GM12865 (cell line): ENCODE results near the gene SETX.

Experiments
- DNase-seq: peaks from one replicate; pipeline ENCODE4 v3.0.0; 2010; ENCODE audit warnings: low read depth
- H3K4me3 ChIP-seq: 2 replicates; pipeline ENCODE4 v1.5.1; 2011; ENCODE audit warnings: mild to moderate bottlenecking, low read depth, low read length, control low read depth
- TF ChIP-seq, protein P1 (sequence below): IDR thresholded peaks from 2 replicates; pipeline ENCODE4 v1.5.1; 2011; ENCODE audit warnings: low read length, control low read depth, low read depth, inconsistent platforms; ENCODE audit not compliant: insufficient read depth; ENCODE audit errors: missing control alignments

SETX gene

DNA sequence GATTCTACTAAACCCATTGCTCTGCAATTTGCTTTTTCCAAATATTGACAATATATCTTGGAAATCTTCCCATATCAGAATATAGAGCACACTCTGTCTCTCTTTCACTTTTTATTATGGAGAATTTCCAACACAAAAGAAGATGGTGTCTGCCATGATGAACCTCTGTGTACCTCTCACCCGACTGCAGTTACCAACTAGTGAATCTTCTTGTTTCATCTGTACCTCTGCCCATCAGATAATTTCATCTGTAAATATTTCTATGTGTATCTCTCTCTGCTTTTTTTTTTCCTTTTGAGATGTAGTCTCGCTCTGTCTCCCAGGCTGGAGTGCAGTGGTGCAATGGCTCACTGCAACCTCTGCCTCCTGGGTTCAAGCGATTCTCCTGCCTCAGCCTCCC lies 130.1 kb downstream of the SETX start:
- no peak overlapping the region for H3K4me3 ChIP-seq
- TF ChIP-seq, protein P1, sequence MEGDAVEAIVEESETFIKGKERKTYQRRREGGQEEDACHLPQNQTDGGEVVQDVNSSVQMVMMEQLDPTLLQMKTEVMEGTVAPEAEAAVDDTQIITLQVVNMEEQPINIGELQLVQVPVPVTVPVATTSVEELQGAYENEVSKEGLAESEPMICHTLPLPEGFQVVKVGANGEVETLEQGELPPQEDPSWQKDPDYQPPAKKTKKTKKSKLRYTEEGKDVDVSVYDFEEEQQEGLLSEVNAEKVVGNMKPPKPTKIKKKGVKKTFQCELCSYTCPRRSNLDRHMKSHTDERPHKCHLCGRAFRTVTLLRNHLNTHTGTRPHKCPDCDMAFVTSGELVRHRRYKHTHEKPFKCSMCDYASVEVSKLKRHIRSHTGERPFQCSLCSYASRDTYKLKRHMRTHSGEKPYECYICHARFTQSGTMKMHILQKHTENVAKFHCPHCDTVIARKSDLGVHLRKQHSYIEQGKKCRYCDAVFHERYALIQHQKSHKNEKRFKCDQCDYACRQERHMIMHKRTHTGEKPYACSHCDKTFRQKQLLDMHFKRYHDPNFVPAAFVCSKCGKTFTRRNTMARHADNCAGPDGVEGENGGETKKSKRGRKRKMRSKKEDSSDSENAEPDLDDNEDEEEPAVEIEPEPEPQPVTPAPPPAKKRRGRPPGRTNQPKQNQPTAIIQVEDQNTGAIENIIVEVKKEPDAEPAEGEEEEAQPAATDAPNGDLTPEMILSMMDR: no peak
- DNase-seq: no peak

DNA sequence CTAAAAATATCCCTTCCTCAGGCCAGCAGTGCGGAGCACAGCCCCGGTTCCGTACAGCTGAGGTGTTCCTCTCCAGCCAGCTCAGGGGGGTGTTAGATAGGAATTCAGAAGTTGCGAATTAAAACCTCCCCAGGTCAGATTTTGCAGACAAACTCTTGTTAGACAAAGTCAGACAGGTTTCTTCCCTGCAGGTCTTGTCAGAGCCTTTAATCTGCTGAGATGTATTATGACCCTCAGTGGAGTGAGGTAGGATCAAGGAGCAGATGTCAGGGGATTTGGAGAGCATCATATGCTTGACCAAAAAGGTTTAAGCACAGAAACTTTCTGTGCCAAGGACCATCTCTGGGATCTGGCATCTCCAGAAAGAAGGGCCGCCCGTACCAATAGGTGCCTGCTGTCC lies 132.8 kb downstream of the SETX start:
- H3K4me3 ChIP-seq: no peak overlapping the region
- TF ChIP-seq, protein P1: no peak
- DNase-seq: no peak

- no peak overlapping the region for H3K4me3 ChIP-seq
- no peak for DNase-seq
- TF ChIP-seq, protein P1: no peak
Observed at GRCh38 chr9:132218208-132218607, 136.6 kb downstream of the SETX start.

GRCh38 chr9:132216861-132217619 lies 137.7 kb downstream of the SETX start:
- H3K4me3 ChIP-seq: no peak overlapping the region
- TF ChIP-seq, protein P1: no peak
- no peak for DNase-seq

- no peak overlapping the region for H3K4me3 ChIP-seq
- DNase-seq: no peak
- TF ChIP-seq, protein P1: no peak
Observed at GRCh38 chr9:132214027-132214622, 140.7 kb downstream of the SETX start.

DNA sequence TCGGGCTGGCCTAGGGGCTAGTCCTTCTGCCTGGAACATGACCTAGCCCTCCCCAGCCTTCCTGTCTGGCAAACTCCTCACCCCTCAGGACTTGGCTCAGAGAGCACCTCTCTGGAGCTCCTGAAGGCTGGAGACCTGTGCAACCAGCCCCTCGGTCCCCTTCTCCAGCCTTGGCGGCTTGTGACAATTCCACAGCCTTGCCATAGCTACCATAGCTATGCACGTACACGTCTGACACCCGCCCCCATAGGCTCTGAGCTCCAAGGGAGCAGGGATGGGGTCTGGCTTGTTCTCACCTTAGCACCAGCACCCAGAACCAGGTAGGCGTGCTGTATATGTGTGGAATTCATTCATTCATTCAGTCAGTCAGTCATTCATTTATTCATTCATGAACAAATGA lies 143.2 kb downstream of the SETX start:
- TF ChIP-seq, protein P1: no peak
- no peak overlapping the region for H3K4me3 ChIP-seq
- DNase-seq: no peak
